Natural killer cell (primary cell): ENCODE results near the gene KLHL21. TPM values are rescaled to one million over a fixed set of nuclear protein-coding genes. Genes with fewer than 3 reads are reported as not detected.

Experiments
- ATAC-seq, 3 donors: fragments of 150-1000 bp in 2 of 3; fragments of 200-7000 bp in 1 of 3; cut with Tn5 transposase; 1 replicate in 1 of 3; 2 replicates in 2 of 3; pipeline ENCODE4 v1.10.0; 2021; ENCODE audit warnings: mild to moderate bottlenecking in 2 of 3, moderate library complexity in 2 of 3
- DNase-seq, 2 donors: peaks; one replicate each; pipeline versions ENCODE4 v3.0.0 to v3.0.0-alpha.2; 2013 to 2021; ENCODE audit warnings: mixed read lengths in 1 of 2
- H3K27ac ChIP-seq: one replicate; pipeline ENCODE4 v1.5.1; 2013; ENCODE audit warnings: mild to moderate bottlenecking, low read length
- H3K27me3 ChIP-seq: one replicate; pipeline ENCODE4 v1.6.1; 2013; ENCODE audit warnings: low read length; ENCODE audit not compliant: control insufficient read depth, insufficient read depth
- H3K36me3 ChIP-seq: one replicate; pipeline ENCODE4 v1.6.1; 2013; ENCODE audit warnings: low read length; ENCODE audit not compliant: control insufficient read depth, insufficient read depth
- H3K4me1 ChIP-seq: one replicate; pipeline ENCODE4 v1.6.1; 2013; ENCODE audit warnings: low read length; ENCODE audit not compliant: control insufficient read depth, insufficient read depth
- H3K4me3 ChIP-seq: one replicate; pipeline ENCODE4 v1.5.1; 2013; ENCODE audit warnings: low read length
- H3K9me3 ChIP-seq: one replicate; pipeline ENCODE4 v1.6.1; 2013; ENCODE audit warnings: low read length; ENCODE audit not compliant: control insufficient read depth, insufficient read depth
- H3K27ac Mint-ChIP-seq, 2 donors: one replicate each; pipeline ENCODE4 v1.8.0; 2022; ENCODE audit warnings: mild to moderate bottlenecking in 2 of 2, mixed read lengths in 2 of 2, moderate library complexity in 1 of 2
- H3K27me3 Mint-ChIP-seq, 2 donors: one replicate each; pipeline ENCODE4 v1.8.0; 2022; ENCODE audit warnings: low read depth in 2 of 2, mixed read lengths in 2 of 2
- H3K36me3 Mint-ChIP-seq: one replicate; pipeline ENCODE4 v1.8.0; 2022; ENCODE audit warnings: mixed read lengths
- H3K4me1 Mint-ChIP-seq, 2 donors: one replicate each; pipeline ENCODE4 v1.8.0; 2022; ENCODE audit warnings: mixed read lengths in 2 of 2
- H3K4me3 Mint-ChIP-seq: one replicate; pipeline ENCODE4 v1.8.0; 2022; ENCODE audit warnings: mild to moderate bottlenecking, moderate library complexity, mixed read lengths
- H3K9me3 Mint-ChIP-seq, 2 donors: one replicate each; pipeline ENCODE4 v1.8.0; 2022; ENCODE audit warnings: mixed read lengths in 2 of 2
- CTCF ChIP-seq: fragments of 200-600 bp; IDR thresholded peaks from one replicate; pipeline ENCODE4 v1.8.0; 2022; ENCODE audit warnings: antibody characterized with exemption
- WGBS: methylation state at CpG from one replicate; pipeline ENCODE4 v1.1.7; 2013; ENCODE audit warnings: missing lambda C conversion rate; ENCODE audit not compliant: insufficient coverage; 5-methylcytosine and 5-hydroxymethylcytosine counted together
- intact Hi-C: fragments of 100-400 bp; cut with micrococcal nuclease; formaldehyde crosslinking; loops from one replicate; pipeline ENCODE4 v1.14.2; 2022
- total RNA-seq, 4 donors: library from RNA; stranded (reverse); fragments of 120-200 nt in 1 of 4; gene quantifications; one replicate each; pipeline versions ENCODE4 v1.2.3 to v1.2.4, GENCODE V29; 2013 to 2022

KLHL21 gene
- total RNA-seq, 3 donors from 2014 or later (not counting 1 experiment from before 2014, with no cell fraction given), result 23.5 to 37.8 (median 28.9) TPM

DNA sequence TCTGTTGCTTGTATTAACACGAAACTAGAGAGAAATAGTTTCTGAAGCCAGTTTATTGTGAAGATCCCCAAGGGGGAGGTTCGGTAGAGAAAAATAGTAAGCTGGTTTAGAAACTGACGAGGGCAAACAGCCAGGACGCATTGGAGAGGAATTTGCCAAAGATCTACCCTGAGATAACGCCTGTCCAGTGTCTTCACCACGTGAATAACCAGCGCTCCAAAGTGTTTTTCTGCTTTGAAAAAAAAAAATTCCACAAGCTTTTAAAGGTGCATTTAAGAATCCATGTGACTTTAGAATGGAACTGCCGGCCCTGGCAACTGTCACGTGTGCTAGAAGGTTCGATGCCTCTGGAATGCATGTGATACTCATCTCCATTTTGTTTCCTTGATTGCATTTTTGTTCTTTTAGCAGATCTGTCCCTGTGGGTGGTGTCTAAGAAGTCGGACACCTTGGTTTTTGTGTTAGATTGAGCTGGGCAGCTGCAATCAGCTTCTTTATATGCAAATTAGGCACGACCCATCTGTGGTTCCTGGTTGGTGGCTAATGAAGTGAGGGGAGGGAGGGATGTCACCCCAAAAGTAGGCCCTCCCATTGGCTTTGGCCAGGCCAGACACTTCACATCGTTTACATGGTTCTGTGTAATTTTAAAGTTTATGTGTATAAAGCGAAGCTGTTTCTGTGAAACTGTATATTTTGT, 20.7 kb upstream of the KLHL21 start:
- H3K4me1 ChIP-seq, result peaks cover 23% of the 10 kb centered on the region
- Mint-ChIP-seq H3K27me3 (no peaks in the 10 kb centered on the region), H3K4me1 (peaks cover 23 to 26% of the 10 kb centered on the region in 2 donors), H3K4me3 (peak overlapping the region; percentile 59), H3K27ac (no peak overlapping the region), H3K36me3 (no peaks in the 10 kb centered on the region), H3K9me3 (no peaks in the 10 kb centered on the region)
- no peaks in the 10 kb centered on the region for H3K9me3 ChIP-seq
- H3K27me3 ChIP-seq, result no peaks in the 10 kb centered on the region
- no peak overlapping the region for H3K4me3 ChIP-seq
- 94% methylated on average over 14 of the region's 14 CpGs for WGBS
- TF ChIP-seq CTCF, result no peak
- ATAC-seq (no peak), DNase-seq (no peak)
- H3K27ac ChIP-seq, result no peak overlapping the region
- intact Hi-C loops, result no loop called here
- peaks cover 16% of the 10 kb centered on the region for H3K36me3 ChIP-seq

DNA sequence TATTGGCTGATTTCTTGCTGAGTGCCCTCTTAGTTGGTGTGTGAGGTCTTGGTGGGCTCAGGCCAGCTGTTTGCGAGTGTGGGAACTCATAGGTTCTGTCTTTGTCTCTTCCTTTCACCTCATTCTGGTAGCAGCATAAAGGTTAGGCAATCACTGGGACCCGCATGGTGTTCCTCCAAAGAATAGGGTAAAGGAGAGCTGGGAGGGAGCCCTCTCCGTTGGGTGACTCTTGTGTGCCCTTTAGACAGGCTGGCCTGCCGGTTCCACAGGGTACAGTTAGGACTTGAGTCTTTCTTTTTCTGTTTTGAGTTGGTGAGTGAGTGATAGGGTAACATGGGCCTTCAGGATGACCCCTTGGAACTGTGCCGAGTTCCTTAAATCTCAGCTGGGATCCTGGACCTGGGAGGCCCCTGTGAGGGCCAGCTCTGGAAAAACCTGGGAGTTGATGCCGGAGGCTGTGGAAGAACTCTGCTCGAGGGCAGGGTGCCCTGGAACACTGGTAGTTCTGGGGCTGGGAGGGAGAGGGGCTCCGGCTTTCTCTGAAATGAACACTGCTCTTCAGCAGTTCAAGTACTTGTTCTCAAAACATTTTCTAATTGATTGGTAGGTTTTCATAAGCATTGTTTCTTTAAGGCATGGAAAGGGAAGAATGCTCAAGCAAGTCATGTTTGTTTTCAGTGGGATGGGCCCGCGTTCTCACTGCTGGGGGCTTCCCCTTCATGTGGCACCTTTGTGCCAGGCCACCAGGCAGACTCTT, 19.9 kb upstream of the KLHL21 start:
- 95% methylated on average over 9 of the region's 10 CpGs for WGBS
- H3K27me3 Mint-ChIP-seq, result no peaks in the 10 kb centered on the region
- H3K27ac Mint-ChIP-seq, result no peak overlapping the region
- no peak for TF ChIP-seq CTCF
- intact Hi-C loops, result no loop called here
- peaks cover 17 to 20% of the 10 kb centered on the region in 2 donors for H3K4me1 Mint-ChIP-seq
- no peak for ATAC-seq
- H3K27me3 ChIP-seq, result no peaks in the 10 kb centered on the region
- H3K4me3 Mint-ChIP-seq, result no peak overlapping the region
- no peak overlapping the region for H3K27ac ChIP-seq
- no peaks in the 10 kb centered on the region for H3K9me3 ChIP-seq
- H3K4me1 ChIP-seq, result peaks cover 23% of the 10 kb centered on the region
- H3K36me3 Mint-ChIP-seq, result no peaks in the 10 kb centered on the region
- H3K36me3 ChIP-seq, result peaks cover 9% of the 10 kb centered on the region
- no peaks in the 10 kb centered on the region for H3K9me3 Mint-ChIP-seq
- no peak overlapping the region for H3K4me3 ChIP-seq
- DNase-seq, result no peak

DNA sequence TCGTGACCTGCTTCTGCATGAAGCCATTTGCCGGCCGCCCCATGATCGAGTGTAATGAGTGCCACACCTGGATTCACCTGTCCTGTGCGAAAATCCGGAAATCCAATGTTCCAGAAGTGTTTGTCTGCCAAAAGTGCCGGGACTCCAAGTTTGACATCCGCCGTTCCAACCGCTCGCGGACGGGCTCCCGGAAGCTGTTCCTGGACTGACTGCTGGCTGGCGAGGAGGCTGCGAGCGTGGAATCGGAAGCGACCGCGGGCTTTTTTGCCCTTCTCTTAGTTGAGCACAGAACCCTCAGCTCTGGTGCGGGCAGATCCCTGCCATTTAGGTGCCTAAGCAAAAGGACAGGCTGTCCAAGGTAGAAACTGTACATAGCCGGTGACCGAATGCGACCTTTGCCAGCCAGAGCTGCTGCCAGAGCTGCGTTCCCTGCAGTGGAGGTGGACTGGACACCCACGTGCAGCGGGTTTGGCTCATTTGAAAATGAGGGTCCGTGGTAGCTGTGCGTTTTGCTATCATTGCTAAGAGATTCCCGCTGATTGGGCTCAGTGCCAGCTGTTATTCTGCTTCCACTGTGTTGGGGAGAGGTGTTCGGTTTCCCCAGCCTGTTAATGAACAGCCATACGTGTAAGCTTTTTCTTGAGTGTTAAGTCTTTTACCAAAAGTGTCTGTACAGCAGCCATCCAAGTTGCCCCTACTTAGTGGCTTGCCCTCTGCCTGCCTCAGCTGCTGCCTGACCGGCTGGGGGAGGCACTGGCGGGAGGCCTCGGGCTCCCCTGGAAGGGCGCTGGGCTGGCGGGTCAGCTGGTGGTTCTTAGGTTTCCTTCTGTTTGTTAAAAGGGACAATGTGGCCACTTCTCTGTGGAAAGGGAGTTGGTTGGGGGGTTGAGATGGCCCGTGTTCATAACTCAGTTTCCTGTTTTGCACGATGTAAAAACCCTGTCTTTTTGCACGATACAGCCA, 19.0 kb upstream of the KLHL21 start:
- no peak for TF ChIP-seq CTCF
- 96% methylated on average over 41 of the region's 41 CpGs for whole genome bisulfite sequencing

More for the DNA sequence above, 19.0 kb upstream of the KLHL21 start:
- peaks cover 11 to 12% of the 10 kb centered on the region in 2 donors for H3K4me1 Mint-ChIP-seq
- H3K27me3 ChIP-seq, result no peaks in the 10 kb centered on the region
- no peak overlapping the region for H3K4me3 ChIP-seq
- intact Hi-C loops, result no loop called here
- no peak for ATAC-seq
- H3K4me1 ChIP-seq, result peaks cover 18% of the 10 kb centered on the region
- H3K9me3 Mint-ChIP-seq, result no peaks in the 10 kb centered on the region
- H3K36me3 ChIP-seq, result peaks cover 9% of the 10 kb centered on the region
- H3K27ac ChIP-seq, result no peak overlapping the region
- no peaks in the 10 kb centered on the region for H3K27me3 Mint-ChIP-seq
- H3K4me3 Mint-ChIP-seq, result no peak overlapping the region
- H3K9me3 ChIP-seq, result no peaks in the 10 kb centered on the region
- DNase-seq, result no peak
- H3K27ac Mint-ChIP-seq, result no peak overlapping the region
- no peaks in the 10 kb centered on the region for H3K36me3 Mint-ChIP-seq
